Kidney tubule cell (primary cell): ENCODE measurements around the gene FYCO1.

Experiments
- DNase-seq: peaks from one replicate; pipeline ENCODE4 v3.0.0-alpha.2; 2018; ENCODE audit warnings: low spot score

The FYCO1 gene

DNA sequence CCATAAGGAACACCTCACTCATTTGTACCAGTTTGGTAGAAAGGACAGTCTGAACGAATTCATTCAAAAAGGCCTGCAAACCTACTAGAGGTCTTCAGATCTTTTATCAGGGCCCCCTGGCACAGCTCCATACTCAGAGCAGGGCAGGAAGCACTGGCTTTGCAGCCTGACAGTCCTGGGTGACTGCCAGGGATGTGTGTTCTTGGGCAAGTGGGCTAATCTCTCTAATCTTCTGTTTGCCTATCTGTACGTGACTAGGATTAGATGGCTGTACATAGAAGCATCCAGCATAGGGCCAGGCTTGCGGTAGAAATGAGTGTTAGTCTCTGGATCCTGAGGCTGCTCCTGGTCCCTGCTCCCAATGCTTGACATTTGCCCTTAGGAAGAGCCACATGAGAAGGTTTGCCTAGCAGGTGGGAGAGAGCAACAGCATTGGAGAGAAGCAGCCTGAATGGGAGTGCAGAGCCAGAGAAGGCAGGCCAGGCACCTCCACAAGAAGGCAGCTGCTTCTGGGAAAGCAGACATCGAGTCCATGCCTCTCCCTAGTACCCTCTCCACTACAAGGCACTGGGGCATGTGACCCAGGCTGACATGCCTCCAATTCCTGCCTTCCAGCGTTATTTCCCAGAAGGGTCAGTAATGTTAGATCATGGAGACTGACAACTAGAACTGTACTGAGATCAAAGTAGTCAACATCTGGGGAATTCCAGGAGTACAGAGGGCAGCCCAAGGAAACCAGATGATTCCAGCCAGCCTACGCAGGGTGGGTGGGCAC lies 53.4 kb downstream of the FYCO1 start:
- no peak for DNase-seq

- peak; percentile 42 for DNase-seq
Measured at GRCh38 chr3:45940781-45941365, 54.8 kb downstream of the FYCO1 start.

- DNase-seq, result no peak
Measured at GRCh38 chr3:45940004-45940780, 55.4 kb downstream of the FYCO1 start.

- DNase-seq, result peak; percentile 11
Measured at GRCh38 chr3:45939341-45939771, 56.3 kb downstream of the FYCO1 start.

GRCh38 chr3:45938864-45939263 lies 56.8 kb downstream of the FYCO1 start:
- peak; percentile 85 for DNase-seq

DNA sequence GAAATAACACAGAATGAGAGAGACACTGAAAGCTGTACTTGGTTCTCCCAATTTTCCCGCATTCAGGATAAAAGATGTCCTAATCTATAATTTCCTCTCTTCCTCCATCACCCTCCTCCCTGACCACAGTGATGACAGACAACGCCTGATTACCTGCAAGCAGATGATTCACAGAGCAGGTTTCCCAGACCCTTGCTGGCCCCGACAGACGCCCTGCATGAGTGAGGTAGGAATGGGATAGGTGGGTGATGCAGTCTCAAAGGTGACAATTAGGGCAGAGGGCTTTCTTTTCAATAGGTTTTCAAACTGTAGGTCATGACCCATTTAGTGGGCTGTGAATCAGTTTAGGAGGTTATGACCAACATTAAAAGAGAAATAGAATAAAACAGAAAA lies 57.6 kb downstream of the FYCO1 start:
- no peak for DNase-seq

DNA sequence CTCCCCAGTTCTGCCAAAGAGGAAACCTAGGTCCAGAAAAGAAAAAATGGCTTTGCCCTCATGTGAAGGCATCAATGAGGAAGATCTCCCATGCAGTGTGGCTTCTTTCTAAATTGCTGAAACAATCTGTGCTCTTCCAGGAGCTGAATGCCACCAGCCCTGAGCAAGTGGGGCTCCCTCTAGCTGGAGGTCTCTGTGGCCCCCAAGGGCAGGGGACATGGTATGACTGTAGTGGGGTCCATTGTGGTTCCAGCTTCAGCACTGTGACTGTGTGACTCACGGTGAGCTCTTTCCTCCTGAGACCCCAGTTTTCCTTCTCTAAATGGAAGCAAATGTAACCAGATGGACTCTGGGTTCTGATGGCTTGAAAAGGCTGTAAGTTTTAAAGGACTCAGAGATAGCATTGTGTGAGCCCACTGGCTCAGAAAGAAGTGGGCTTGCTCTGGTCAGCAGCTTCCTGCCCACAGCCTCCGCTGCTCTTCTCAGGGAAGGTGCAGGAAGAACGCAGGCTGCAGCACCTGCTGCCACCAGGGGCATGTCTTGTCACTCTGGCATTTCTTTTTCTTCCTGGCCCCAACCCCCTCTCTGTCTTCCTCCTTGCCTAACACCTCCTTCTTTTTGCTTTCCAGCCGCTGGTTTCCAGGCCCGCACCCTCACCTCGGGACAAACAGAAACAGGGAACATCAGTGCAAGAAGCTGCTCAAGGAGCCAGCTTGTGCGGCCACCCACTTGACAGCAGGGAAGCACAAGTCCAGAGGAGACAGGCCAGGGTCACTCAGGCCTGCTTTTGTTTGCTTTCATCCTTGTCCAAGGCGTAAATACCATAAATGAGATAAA lies 58.2 kb downstream of the FYCO1 start:
- DNase-seq, result no peak

DNA sequence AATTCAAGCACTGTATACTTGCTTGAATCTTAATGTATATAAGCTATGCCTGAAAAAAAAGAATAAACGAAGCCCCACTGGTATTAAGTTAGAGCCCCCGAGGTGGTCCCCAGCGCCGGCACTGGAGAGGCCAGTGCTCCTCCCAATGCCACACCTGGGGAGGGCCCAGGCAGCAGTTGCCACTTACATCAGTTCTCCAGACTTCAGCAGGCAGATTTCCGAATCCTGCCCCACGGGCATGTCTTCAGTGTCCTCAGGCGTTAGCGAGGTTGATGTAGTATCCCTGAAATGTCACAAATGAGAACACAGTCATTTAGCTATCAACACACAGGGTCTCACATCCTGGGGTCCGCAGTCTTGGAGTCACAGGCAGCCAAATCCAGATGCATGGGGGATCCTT lies 59.4 kb downstream of the FYCO1 start:
- DNase-seq, result no peak

GRCh38 chr3:45933591-45933990 lies 62.0 kb downstream of the FYCO1 start:
- DNase-seq, result no peak

DNA sequence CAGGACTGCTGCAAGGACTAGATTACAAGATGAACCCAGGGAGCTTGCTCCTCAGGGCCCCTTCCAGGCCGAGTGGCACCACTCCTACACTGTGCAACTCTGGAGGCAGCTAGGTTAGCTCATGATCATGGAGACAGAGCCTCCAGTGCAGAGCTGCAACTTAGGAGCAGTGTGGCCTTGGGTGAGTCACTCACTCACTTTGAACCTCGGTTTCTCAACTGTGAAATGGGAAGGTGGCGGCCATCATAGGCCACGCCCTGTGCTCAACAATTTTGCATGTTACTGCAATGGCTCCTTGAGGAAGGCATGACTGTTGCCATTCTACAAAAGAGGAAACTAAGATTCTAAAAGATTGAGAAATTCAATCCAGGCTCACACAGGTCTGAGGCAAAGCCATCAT lies 63.5 kb downstream of the FYCO1 start:
- no peak for DNase-seq

- DNase-seq, result no peak
Measured at GRCh38 chr3:45931496-45931895, 64.1 kb downstream of the FYCO1 start.

DNA sequence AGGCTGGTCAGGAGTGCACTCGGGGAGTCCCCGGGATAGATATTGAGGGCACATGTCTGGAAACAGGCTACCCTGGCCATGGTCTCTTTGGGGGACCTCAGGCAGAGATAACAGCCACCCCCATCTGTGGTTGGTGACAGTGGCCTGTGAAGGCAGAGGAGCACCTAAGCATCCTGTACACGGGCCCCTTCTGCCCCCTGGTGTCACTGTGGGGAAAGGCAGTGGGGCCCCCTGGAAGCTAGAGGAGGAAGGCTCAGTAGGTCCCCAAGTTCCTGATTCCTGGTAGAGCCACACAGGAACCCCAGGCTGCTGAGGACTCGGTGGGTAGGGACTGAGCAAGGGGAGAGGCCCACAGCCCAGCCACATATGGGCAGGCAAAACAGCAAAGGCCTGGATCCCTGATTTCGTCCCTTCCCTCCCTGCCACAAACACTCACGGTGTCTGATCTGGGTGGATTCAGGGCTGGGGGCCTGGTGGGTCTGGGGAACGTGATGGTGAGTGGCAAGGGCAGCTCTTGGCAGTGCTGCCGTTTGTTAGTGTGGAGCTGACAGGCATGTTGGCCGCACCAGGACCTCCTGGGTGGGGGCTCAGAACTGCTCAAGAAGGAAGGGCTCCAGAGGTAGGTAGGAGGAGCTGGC lies 66.5 kb downstream of the FYCO1 start:
- peak; percentile 40 for DNase-seq

- no peak for DNase-seq
Measured at GRCh38 chr3:45927881-45928280, 67.7 kb downstream of the FYCO1 start.

DNA sequence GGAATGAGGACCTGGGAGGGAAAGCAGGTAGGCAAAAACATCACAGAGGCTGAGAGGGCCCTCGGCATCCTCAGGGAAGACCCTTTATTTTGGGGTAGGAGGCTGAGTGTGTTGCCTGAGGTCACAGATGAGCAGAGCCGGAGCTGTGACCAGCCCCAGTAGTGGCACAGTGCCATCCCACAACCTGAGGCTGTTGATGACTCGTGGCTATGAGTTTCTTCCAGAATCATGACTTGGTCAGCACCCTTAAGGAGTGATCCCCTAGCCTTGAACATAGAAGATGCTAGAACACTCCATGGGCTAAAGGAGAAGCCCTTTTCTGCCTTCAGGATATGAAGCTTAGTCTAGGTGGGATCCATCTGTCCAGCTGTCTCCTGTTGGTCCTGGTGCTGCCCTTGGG lies 71.9 kb downstream of the FYCO1 start:
- peak; percentile 83 for DNase-seq

- no peak for DNase-seq
Measured at GRCh38 chr3:45922950-45923590, 72.6 kb downstream of the FYCO1 start.

GRCh38 chr3:45922039-45922326 lies 73.6 kb downstream of the FYCO1 start:
- DNase-seq, result no peak

DNA sequence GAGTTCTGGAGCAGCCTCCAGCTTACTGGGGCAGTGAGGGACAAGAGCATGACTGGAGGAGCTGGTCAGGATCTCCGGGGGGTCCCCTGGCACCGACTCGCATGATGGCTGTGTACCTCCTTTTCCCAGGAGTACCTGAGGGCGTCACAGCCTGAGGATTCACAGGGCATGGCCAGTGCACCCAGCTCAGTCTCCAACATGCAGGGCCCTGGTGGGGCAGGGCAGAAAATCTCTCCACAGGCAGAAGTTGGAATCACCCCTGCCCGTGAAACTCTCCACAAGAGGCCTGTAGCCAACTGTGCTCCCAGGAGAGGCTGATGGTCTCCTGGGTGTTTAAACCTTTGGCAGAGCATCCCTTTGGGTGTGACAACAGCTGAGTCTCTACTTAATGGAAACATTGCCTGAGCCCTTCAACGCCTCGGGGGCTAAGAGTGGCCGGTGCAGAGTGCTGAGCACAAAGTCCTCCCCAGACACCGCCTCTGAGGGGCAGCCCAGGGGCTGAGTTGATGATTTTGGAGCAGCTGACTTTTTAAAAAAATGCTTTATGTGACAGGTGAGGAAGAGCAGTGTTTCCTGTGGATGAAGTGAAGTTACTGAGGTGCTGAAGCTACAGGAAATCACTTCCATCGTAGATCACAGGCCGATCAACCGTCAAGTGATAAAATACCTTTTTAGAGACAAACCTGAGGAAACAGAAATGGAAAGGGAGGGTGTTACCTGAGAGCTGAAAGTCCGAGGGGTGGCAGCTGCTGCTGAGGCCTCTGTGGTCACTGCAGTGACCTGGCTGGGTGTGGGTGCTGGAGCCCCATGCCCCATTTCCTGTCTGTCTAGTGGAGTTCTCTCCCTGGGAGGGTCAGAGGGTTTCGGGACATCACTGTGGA lies 74.2 kb downstream of the FYCO1 start:
- no peak for DNase-seq

DNA sequence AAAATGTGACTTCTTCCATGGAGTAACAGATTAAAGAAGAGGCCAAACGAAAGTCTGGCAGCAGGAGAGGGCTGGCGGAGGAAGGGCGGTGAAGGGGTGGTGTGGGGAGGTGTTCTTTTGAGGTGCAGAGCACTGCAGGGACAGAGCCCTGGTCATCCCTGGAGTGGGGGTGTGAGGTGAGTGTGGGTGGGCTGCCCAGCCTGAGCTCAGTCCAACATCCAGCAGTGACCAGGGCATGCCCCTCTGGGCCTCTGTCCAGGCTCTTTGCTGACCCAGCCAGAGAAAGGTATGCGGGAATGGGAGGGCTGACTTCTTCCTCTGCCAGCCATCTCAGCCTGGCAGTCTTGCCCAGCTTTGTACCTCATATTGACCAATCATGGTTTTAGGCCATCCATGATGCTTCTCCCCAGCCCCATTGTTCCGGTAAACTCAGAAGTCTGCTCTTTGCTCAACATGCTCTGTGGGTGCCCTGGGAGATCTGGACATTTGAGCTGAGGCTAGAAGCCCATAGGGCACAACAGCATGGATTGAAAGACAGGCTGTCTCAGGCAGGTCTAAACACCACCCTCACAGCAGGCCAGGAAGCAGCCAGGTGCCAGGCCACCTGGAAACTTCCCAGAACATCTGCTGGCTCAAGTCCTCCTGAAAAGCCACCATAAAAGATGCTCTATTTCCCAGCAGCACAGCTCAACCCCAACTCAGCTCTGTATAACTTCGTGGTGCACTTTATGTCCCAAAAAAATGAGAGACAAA lies 78.3 kb downstream of the FYCO1 start:
- DNase-seq, result no peak

DNA sequence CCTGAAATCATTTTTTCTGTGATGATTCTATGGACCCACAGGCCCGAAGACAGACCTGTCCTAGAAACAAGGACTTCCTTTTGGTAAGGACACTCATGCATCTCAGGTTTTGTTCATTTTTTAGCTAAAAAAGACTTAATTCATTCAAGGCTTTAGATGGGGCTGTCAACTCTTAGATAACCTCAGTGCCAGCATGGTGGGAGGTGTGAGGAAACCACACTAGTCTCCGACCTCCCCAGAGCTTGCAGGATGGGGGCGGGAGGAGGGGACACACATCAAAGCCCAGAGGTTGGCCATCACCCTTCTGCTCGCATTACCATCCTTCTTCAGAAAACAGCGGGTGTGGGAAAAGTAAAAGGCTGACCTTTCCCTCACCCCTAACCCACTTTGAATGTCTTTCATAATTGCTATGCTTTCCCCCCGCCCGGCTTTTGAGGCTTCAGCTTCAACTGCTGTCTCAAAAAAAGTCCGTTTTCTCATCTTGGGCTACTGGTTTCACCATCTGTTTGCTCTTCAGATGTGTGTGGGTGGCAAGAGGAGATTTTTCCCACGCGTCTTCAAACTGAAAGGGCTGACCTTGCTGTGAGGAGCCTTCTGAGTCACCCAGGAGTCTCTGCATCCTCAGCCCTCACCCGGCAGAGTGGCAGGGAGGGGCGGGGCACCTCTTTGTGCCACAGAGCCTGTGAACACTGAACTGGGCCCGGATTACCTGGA lies 79.9 kb downstream of the FYCO1 start:
- DNase-seq, result peak; percentile 61
